K562 (cell line): ENCODE results near the gene SLC13A3. TPM values are rescaled to one million over a fixed set of nuclear protein-coding genes. Genes with fewer than 3 reads are reported as not detected.

Source experiments
- CEBPG ChIP-seq, 3 experiments: fragments of 200-800 bp in 1 of 3; sonication (Bioruptor generic) in 1 of 3; sonication (generic) in 1 of 3; formaldehyde crosslinking in 1 of 3; IDR thresholded peaks in 2 of 3; conservative IDR thresholded peaks in 1 of 3; 2 replicates each; pipeline versions ENCODE4 v1.6.1 to v1.8.0; 2016 to 2022; ENCODE audit warnings: missing compliant biosample characterization in 2 of 3, missing genetic modification characterization in 2 of 3, mild to moderate bottlenecking in 1 of 3, missing genetic modification reagents in 1 of 3
- ETV5 ChIP-seq: sonication (generic); formaldehyde crosslinking; IDR thresholded peaks from 2 replicates; pipeline ENCODE4 v1.4.0; 2020; ENCODE audit warnings: low read depth, mild to moderate bottlenecking, missing genetic modification reagents
- HCFC1 ChIP-seq: IDR thresholded peaks from 2 replicates; pipeline ENCODE4 v1.6.1; 2012; ENCODE audit warnings: low read depth, low read length, improper control_type of control experiment
- ILF3 ChIP-seq: fragments of 450-650 bp; IDR thresholded peaks from 2 replicates; pipeline ENCODE4 v1.6.1; 2018; ENCODE audit warnings: antibody characterized with exemption, mild to moderate bottlenecking, moderate library complexity, borderline replicate concordance
- MYC ChIP-seq, 2 experiments: fragments of 250-450 bp in 1 of 2; sonication (Bioruptor Pico) in 1 of 2; IDR thresholded peaks; 2 replicates each; pipeline versions ENCODE4 v1.5.1 to v1.6.1; 2012 to 2021; ENCODE audit warnings: low read depth in 2 of 2, borderline replicate concordance in 1 of 2, improper control_type of control experiment in 1 of 2, low read length in 1 of 2, mild to moderate bottlenecking in 1 of 2, moderate library complexity in 1 of 2
- PBX2 ChIP-seq, 2 experiments: IDR thresholded peaks in 1 of 2; conservative IDR thresholded peaks in 1 of 2; 2 replicates each; pipeline ENCODE4 v1.6.1; 2016; ENCODE audit warnings: low read depth in 2 of 2, mild to moderate bottlenecking in 1 of 2, missing compliant biosample characterization in 1 of 2, missing genetic modification characterization in 1 of 2, moderate library complexity in 1 of 2
- PHTF2 ChIP-seq: fragments of 250-450 bp; sonication (Bioruptor Pico); IDR thresholded peaks from 2 replicates; pipeline ENCODE4 v1.5.0; 2021; ENCODE audit warnings: mild to moderate bottlenecking
- PURB ChIP-seq: sonication (generic); formaldehyde crosslinking; IDR thresholded peaks from 2 replicates; pipeline ENCODE4 v1.9.0; 2021; ENCODE audit warnings: low read depth, mild to moderate bottlenecking, missing genetic modification reagents
- RAD51 ChIP-seq: fragments of 450-650 bp; IDR thresholded peaks from 2 replicates; pipeline ENCODE4 v1.7.1; 2016; ENCODE audit warnings: low read depth, mild to moderate bottlenecking, borderline replicate concordance
- SIN3B ChIP-seq: fragments of 450-650 bp; IDR thresholded peaks from 2 replicates; pipeline ENCODE4 v1.6.1; 2017; ENCODE audit warnings: low read depth, mild to moderate bottlenecking, moderate library complexity
- SP1 ChIP-seq: sonication (generic); formaldehyde crosslinking; IDR thresholded peaks from 2 replicates; pipeline ENCODE4 v1.8.1; 2022; ENCODE audit warnings: mild to moderate bottlenecking, missing genetic modification reagents
- SREBF1 ChIP-seq: fragments of 150-350 bp; IDR thresholded peaks from 2 replicates; pipeline ENCODE4 v1.6.1; 2014; ENCODE audit warnings: antibody characterized with exemption, low read depth, low read length, borderline replicate concordance
- TAF9B ChIP-seq: fragments of 450-650 bp; IDR thresholded peaks from 2 replicates; pipeline ENCODE4 v1.6.1; 2018; ENCODE audit warnings: mild to moderate bottlenecking; ENCODE audit not compliant: partially characterized antibody
- TCF7 ChIP-seq: sonication (generic); IDR thresholded peaks from 2 replicates; pipeline ENCODE4 v1.6.1; 2016; ENCODE audit warnings: antibody characterized with exemption, borderline replicate concordance
- ZBTB1 ChIP-seq: sonication (generic); formaldehyde crosslinking; IDR thresholded peaks from 2 replicates; pipeline ENCODE4 v1.8.1; 2023; ENCODE audit warnings: missing genetic modification reagents, low read depth, mild to moderate bottlenecking, borderline replicate concordance
- ZFX ChIP-seq: sonication (generic); formaldehyde crosslinking; IDR thresholded peaks from 2 replicates; pipeline ENCODE4 v1.8.0; 2022; ENCODE audit warnings: mild to moderate bottlenecking, missing genetic modification reagents, moderate library complexity
- ZNF212 ChIP-seq: fragments of 450-650 bp; formaldehyde crosslinking; IDR thresholded peaks from 2 replicates; pipeline ENCODE4 v1.4.0; 2020; ENCODE audit warnings: mild to moderate bottlenecking
- ZNF23 ChIP-seq: fragments of 250-450 bp; sonication (Bioruptor Pico); IDR thresholded peaks from 2 replicates; pipeline ENCODE4 v1.4.0; 2020; ENCODE audit warnings: mild to moderate bottlenecking
- ZNF551 ChIP-seq: fragments of 250-450 bp; sonication (Bioruptor Pico); IDR thresholded peaks from 2 replicates; pipeline ENCODE4 v1.5.0; 2021; ENCODE audit warnings: mild to moderate bottlenecking, moderate library complexity
- ZNF778 ChIP-seq: fragments of 450-650 bp; formaldehyde crosslinking; IDR thresholded peaks from 2 replicates; pipeline ENCODE4 v1.4.0; 2020; ENCODE audit warnings: mild to moderate bottlenecking, moderate library complexity
- polyA plus RNA-seq, 8 experiments: library from polyadenylated mRNA; depleted of rRNA in 4 of 8; stranded (reverse) in 5 of 8; unstranded in 3 of 8; fragments of >200 nt; fragmentation: Nextera tagmentation in 2 of 8; fragmentation: Illumina TruSeq in 1 of 8; extraction: Ambion mirVana in 2 of 8; extraction: Trizol in 1 of 8; gene quantifications; 2 replicates each; pipeline versions ENCODE4 v1.2.1 to v1.2.3, GENCODE V29; 2011 to 2014; ENCODE audit warnings: inconsistent platforms in 1 of 8, missing spikeins in 1 of 8
- total RNA-seq, 7 experiments: library from RNA; depleted of rRNA in 6 of 7; stranded (reverse); fragments of >200 nt in 6 of 7; fragmentation: Illumina TruSeq in 2 of 7; extraction: Trizol in 2 of 7; gene quantifications; 2 replicates each; pipeline versions ENCODE4 v1.2.1 to v1.2.3, GENCODE V29; 2011 to 2021; ENCODE audit warnings: low replicate concordance in 1 of 7

The SLC13A3 gene
- total and polyA plus RNA-seq, 9 of the 15 experiments (the other 6 are each of a cell fraction or from before 2014, with no cell fraction given): 5.5 to 16.4 (median 8.5) TPM

DNA sequence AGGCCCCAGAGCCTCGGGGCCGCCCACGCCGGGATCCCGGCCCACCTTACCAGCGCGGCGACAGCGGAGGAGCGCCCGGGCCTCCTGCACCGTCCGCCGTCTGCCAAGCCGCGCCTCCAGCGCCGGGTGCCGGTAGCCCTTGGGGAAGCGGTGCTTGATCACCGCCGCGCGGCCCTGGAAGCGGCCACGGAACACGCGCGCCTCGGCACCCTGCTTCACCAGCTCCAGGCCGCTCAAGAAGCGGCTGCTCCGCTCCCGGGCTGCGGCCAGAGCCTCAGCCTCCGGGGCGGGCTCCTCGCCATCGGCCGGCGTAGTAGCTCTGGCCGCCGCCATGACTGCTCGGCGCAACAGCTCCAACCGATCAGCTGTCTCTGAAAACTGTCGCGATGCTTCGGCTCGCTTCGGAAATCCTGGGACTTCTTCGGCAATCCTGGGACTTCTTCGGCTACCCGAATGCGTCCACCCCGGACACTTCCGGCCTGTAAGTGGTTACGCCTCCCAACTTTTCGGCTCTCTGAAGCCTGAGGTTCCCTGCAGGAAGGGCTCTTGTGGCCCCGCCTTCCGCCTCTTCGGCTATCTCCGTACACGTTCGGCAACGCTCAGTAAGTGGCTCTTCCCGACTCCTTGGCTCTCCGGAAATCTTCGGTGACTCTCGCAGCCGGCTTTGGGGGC, 38.0 kb upstream of the SLC13A3 start, which contains the start of gene TP53RK (continued):
- TF ChIP-seq PURB (CRISPR knock-in tag): no peak
- TF ChIP-seq ZBTB1: peak; percentile 67; the same call in 1 of the 2 replicates
- no peak for TF ChIP-seq RAD51
- TF ChIP-seq ZNF212: no peak
- peak; percentile 37; the same call in 1 of the 2 replicates for TF ChIP-seq SP1 (CRISPR knock-in tag)
- peak; percentile 25; the same call in 1 of the 2 replicates for TF ChIP-seq HCFC1
- TF ChIP-seq ZNF778 (CRISPR knock-in tag): no peak
- peak; percentile 42; the same call in 1 of the 2 replicates for TF ChIP-seq ETV5 (CRISPR knock-in tag)
- TF ChIP-seq ZNF23: no peak
- TF ChIP-seq PBX2 (CRISPR knock-in tag; IDR thresholded peaks at IDR 0.05; ENCODE audit: low read depth): no peak
- no peak for TF ChIP-seq PBX2 (tag; conservative IDR thresholded peaks at IDR 0.05; ENCODE audit: low read depth)
- TF ChIP-seq SREBF1: no peak
- no peak; the same call in 1 of the 2 replicates for TF ChIP-seq MYC (IDR thresholded peaks at IDR 0.05; ENCODE audit: low read depth, low read length)
- TF ChIP-seq MYC (CRISPR knock-in tag; IDR thresholded peaks at IDR 0.05; ENCODE audit: borderline replicate concordance, low read depth): no peak
- TF ChIP-seq TAF9B: peak; percentile 44
- no peak for TF ChIP-seq PHTF2 (CRISPR knock-in tag)
- TF ChIP-seq ILF3: no peak
- TF ChIP-seq TCF7: no peak
- TF ChIP-seq SIN3B: peak; percentile 89
- no peak for TF ChIP-seq CEBPG (CRISPR knock-in tag; IDR thresholded peaks at IDR 0.05)
- TF ChIP-seq CEBPG (tag; conservative IDR thresholded peaks at IDR 0.05 in 1 of 2, IDR thresholded peaks at IDR 0.05 in 1 of 2): no peak
- peak; percentile 92 for TF ChIP-seq ZFX (CRISPR knock-in tag)
- no peak for TF ChIP-seq ZNF551
